Left forelimb (tissue), 1 donor: ENCODE results near the gene NUDT17.

ENCODE experiments used
- DNase-seq: peaks from one replicate; pipeline ENCODE4 v3.0.0-alpha.2; 2018; ENCODE audit warnings: low spot score

Gene NUDT17

GRCh38 chr1:145891587-145892485 is 46.4 kb downstream of the NUDT17 start:
- peak; percentile 93 for DNase-seq

GRCh38 chr1:145892486-145893087 is 47.2 kb downstream of the NUDT17 start:
- no peak for DNase-seq

- DNase-seq, result no peak
Observed at GRCh38 chr1:145893306-145894055, 48.1 kb downstream of the NUDT17 start.

- no peak for DNase-seq
Observed at GRCh38 chr1:145895471-145895870, 50.0 kb downstream of the NUDT17 start.

- DNase-seq, result no peak
Observed at GRCh38 chr1:145897969-145898368, 52.5 kb downstream of the NUDT17 start.
